Hematopoietic multipotent progenitor cell treated with erythropoietin and hydrocortisone succinate and interleukin-3 and kit ligand, for 15 days (in vitro differentiated cells): ENCODE results near the gene LILRB5.
"Not testable (repeated sequence)": the region's sequence is repeated elsewhere in the genome, so short reads cannot be mapped to it uniquely, and the experiment has no call there.

ENCODE experiments used
- DNase-seq: peaks from one replicate; pipeline ENCODE4 v3.0.0-alpha.2; 2015; ENCODE audit warnings: low spot score

Gene LILRB5

GRCh38 chr19:54214217-54214616 is 42.9 kb downstream of the LILRB5 start:
- DNase-seq: not testable (repeated sequence)

- DNase-seq: no peak
These were observed 45.8 kb downstream of the LILRB5 start for GRCh38 chr19:54211235-54211634.

DNA sequence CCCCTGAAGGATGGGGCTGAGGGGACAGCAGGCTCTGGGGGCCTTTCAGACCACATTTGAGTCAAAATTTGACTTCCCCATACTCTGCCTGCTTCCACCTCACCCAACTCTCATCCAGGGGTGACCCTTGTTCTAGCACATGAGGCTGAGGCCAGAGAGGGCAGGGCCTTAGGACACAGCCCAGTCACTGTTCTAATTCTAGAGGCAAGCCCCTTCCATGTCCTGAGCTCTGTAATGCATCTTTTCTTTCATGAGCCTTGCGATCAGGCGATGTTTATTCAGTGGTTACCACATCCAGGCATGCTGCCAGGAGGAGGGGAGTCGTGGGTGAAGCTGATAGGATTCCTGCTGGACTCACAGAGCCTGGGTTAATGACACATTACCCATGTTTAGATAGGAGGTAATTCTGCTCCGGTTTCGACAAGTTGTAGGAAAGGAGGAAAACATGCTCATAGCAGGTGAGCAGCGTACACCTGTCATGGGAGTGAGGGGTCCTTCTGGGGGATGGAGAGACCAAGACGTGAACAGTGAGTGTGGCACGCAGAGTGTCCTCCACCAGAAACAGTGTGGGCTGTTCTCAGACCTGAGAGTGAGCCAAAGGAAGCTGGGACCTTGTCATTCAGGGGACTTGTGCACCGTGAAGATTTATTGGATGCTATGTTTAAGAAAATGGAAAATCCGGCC is 47.1 kb downstream of the LILRB5 start:
- DNase-seq: peak; percentile 91

DNA sequence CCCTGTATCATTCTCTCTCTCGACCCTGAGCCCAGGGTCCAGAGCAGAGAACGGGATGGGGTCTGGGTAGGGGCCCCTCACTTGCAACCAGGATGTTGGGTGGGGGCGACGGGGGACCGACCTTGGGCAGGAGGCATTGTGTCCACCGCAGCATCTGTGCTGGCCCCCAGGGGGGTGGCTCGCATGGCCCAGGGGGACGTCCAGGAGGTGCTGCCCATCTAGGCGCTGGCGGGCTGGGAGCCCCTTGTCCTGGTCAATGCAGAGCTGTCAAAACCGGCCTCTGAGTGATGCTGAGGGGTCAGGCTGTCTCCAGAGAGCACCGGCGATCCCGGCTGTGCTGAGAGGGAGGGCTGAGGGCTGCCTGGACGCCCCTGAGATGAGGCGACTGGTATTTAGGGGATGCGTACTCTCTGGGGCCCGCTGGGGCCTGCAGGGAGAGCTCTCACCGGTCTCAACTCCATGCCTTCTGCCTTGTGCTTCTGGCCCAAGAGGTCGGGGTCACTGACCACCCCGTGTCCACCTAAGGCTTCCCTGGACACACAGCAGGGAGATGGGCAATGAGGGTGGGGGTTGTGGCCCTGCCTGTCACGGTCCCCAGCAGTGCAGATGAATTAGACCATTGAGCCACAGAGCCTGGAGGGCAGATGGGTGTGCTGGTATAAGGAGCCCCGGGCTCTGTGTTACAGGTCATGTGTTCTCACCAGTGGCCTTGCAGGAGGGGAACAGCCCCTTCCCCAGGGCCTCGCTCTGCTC is 47.8 kb downstream of the LILRB5 start:
- no peak for DNase-seq

DNA sequence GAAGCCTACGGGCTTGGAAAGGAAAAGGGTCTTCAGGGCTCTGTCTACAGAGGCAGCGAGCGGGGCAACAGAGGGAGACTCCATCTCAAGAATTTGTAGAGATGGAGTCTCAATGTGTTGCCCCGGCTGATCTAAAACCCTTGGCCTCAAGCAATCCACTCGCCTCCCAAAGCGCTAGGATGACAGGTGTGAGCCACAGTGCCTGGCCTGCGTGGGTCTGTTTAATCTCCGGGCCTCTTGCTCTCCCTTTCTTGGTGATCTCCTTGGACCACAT is 48.4 kb downstream of the LILRB5 start:
- DNase-seq: no peak

- peak; percentile 64 for DNase-seq
These were observed 48.9 kb downstream of the LILRB5 start for GRCh38 chr19:54207983-54208783.

DNA sequence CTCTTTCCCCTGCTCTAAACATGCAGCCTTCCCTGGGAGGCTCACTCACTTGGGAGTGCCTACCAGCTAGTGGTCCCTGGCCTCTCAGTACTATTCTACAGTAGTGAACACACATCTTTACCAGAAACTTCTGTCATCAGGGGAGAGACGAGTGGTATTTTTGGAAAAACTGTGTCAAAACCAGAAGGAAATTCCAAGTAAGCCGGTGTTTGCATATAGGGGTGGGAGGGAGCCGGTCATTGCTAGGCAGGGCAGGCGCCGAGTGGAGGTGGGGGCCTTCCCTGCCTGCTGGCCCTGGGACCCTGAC is 49.4 kb downstream of the LILRB5 start:
- DNase-seq: no peak

DNA sequence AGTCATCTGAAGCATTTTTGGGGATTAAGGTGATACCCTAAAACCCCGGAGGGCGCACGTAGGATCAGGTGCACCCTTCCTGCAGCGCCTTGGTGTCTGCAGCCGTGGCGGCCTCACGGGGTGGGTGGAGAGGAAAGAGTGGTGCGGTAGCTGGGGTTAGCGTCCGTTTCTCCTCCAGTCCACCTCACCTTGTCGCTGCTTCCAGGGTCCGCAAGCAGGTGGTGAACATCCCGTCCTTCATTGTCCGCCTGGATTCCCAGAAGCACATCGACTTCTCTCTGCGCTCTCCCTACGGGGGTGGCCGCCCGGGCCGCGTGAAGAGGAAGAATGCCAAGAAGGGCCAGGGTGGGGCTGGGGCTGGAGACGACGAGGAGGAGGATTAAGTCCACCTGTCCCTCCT is 49.9 kb downstream of the LILRB5 start:
- DNase-seq: not testable (repeated sequence)

DNA sequence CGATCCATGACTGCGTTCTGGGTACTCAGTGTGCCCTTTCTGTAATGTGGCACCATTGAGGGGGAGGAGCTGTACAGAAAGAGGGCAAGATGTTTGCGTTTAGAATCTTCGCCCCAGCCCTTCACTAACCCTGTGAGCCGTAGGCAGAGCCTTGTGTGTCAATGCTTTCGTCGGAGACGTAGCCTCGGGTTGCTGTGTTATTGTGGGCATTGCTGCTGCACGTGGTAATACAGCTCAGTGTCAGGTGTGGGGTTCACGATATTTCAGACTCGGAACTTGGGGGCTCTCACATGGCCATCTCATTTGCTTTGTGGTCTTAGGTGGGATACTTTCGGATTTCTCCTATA is 50.3 kb downstream of the LILRB5 start:
- no peak for DNase-seq

DNA sequence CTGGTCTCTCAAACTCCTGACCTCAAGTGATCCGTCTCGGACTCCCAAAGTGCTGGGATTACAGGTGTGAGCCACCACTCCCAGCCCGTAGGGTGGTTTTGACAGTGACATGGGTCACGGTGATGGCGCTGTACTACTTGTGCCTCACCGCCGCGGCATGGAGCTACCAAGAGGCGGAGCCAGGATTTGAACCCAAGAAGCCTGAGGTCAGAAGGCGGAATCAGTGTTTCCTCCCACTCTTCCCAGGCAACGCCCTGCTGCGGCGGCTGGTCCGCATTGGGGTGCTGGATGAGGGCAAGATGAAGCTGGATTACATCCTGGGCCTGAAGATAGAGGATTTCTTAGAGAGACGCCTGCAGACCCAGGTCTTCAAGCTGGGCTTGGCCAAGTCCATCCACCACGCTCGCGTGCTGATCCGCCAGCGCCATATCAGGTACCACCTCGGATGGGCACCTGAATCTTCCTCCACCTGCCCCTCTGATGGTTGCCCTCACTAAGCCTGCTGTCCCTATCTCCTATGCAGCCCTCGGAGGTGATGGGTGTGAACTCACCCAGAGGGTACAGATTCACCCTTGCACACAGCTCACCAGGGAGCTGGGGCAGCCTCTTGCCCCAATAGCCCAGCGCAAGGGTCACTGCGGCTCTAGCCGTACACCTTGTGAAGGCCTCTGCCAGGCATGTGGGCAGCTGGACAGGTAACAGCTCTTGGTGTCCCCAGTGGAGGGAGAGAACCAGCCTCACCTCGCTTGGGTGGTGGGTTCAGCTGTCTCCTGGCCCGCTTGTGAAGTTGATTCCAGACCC is 50.8 kb downstream of the LILRB5 start:
- DNase-seq: no peak

DNA sequence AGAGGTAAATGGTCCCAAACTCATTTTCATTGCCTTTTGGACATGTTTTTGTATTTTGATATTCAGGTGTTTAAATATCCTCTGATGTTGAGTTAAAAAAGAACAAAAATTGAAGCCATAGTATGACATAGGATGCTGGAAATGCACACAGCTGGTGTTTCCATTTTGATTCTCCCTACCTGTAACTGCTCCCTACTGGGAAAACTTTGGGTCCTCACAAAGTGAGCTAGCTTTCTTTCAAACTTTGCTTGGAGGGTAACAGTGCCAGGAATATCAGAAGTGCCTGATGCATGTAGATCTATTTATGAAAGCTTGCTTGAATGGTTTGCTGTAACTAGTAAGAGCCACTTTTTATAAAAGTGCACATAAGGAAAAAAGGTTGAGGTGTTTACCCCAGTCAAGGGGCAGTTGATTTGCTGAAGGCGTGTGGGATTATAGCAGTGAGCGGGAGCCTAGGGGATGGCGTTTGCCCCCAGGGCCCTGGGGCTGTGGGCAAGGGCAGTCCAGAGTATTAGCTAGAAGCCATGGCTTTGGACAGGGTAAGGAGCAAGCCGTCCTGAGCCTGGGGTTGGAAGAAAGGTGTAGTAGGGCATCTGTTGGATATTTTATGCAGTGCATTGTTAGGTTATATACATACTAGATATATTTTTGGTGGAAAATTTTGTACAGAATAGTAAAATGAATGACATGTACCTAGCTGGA is 52.2 kb downstream of the LILRB5 start:
- no peak for DNase-seq

DNA sequence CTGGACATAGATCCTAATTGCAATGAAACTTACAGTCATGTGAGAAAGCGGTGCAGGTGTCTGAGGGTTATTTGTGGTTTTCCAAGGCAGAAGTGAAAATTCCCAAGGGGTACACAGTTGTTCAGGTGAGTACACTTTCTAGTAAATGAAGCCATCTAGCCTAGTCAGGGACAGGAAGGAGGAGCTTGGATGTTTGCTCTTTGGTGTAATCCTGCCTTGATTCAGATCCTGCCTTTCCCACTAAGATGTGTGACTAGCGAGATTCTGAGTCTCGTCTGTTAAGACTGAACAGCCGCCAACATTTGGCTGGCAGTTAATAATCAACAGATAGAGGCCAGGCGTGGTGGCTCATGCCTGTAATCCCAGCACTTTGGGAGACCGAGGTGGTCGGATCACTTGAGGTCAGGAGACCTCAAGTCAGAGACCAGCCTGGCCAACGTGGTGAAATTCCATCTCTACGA is 53.9 kb downstream of the LILRB5 start:
- DNase-seq: no peak

DNA sequence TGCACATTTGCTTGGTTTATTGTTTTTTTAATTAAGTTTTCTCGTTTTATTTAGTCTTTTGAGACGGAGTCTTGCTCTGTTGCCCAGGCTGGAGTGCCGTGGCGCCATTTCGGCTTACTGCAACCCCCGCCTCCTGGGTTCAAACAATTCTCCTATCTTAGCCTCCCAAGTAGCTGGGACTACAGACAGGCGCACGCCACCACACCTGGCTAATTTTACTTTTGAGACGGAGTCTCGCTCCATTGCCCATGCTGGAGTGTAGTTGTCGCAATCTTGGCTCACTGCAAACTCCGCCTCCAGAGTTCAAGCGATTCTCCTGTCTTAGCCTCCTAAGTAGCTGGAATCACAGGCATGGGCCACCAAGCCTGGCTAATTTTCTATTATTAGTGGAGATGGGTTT is 55.1 kb downstream of the LILRB5 start:
- no peak for DNase-seq

GRCh38 chr19:54201172-54201701 is 55.8 kb downstream of the LILRB5 start:
- peak; percentile 26 for DNase-seq
